Ammon's horn (tissue), 1 donor: ENCODE measurements around the gene ADRB2.

Experiments
- DNase-seq: peaks from one replicate; pipeline ENCODE4 v3.0.0-alpha.2; 2016; ENCODE audit warnings: low spot score

ADRB2 gene

DNA sequence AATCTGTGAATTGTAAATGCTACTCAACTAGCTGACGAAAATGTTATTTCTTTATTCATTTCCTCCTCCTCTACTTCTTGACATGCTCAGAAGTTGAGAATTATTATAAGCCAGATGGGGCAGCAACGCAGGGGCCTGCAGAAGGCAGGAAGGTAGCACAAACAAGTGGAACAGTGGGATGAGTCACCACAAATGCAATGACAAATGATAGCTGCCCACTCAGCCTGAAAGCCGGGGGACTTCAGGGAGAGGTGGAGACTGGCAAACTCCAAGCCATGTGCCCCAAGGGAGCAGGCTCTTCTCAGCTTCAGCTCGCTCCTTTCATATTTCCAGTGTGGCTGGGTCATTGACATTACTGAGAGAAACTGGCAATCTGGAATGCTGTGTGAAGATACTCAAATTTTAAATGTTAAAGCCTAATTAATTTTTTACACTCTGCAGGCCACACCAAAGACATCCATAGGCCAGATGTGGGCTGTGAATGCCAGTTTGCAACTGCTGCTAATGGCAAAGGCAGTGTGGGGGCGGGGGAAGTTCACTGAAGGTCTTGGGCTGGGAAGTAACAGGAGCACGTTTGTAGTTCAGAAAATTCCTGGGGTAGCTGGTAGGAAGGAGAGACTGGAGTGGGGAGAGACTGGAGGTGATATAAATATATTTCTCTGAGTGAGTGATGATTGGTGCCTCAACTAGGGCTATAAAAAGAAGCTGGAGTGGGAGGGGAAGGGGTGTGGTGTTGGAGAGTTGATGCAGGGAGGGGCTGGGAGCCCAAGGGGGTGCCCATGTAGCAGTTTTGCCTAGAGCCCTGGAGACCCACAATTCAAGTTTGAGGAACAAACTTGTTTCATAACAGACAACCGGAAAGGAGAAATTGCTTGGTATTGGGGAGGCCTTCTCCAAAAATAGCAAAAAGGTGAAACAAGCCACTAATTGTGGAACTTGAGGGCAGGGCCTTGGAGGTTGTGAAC is 20.8 kb upstream of the ADRB2 start:
- DNase-seq: peak; percentile 56

DNA sequence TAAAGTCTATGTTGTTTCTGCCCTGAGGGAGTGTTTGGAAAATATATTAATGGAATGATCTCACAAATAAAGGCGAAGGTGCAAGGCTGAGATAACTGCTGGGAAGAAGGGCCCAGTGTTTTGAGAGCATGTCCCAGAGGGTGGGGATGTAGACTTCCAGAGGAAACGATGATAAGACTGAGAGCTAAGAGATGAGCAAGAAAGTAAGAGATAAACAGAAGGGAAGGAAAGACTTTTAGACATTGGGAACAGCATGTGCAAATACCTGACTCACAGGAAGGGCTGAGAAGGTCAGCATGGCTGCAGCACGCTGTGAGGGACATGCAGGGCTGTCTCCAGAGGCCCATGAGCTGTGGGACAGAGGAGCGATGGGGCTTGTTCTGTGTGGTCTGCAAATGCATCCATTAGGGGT is 19.9 kb upstream of the ADRB2 start:
- no peak for DNase-seq

DNA sequence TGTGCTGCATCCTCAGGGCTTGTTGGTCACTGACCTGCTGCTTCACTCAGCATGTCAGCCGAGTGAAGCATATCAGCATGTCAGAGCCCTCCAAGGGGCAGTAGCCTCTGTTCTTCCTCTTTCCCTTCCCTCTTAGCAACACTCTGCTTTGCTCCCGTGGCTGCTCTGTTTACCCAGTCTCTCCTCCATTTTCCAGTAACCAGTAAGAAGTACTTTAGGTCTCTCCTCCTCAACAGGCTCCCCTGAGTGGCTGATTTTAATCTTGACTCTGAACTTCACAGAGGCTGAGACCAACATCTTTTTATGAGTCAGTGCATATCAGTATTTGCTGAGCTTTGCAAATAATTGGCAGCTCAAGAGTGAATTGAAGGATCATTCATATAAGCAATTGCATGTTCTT is 18.6 kb upstream of the ADRB2 start:
- peak; percentile 51 for DNase-seq

DNA sequence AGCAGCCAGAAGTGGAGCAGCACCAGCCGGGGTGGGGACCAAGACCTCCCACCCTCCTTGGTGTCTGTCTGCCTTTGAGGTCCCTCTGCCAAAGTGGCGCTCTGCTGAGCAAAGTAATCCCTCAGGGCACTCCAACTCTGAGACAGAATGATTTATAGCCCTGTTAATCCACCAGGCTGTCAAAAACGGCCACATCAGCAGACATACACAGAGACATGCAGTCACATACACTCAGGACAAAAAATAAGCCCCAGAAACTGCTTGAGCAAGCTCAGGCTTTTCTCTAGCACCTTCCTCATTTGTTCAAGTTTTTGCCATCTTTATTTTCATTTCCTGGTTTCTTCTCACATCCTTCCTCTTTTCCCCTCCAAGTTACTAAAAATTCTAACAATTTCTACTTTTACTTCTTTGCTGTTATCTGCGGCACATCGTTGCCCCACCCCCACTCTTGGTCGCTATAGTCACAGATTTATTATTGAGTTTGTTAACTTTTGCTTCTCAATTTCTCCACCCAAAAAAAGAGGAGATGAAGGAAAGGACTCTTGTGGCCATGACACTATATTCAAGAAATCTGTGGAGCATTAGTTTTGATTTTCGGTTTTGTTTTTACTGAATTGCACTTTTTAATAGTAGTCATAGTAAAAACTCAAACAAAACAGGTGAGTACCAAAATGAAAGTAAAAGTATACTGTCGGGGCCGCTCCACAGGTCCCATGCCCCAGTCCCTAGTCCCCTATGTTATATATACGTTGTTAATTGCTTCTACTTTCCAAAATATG is 17.4 kb upstream of the ADRB2 start:
- DNase-seq: peak; percentile 46

DNA sequence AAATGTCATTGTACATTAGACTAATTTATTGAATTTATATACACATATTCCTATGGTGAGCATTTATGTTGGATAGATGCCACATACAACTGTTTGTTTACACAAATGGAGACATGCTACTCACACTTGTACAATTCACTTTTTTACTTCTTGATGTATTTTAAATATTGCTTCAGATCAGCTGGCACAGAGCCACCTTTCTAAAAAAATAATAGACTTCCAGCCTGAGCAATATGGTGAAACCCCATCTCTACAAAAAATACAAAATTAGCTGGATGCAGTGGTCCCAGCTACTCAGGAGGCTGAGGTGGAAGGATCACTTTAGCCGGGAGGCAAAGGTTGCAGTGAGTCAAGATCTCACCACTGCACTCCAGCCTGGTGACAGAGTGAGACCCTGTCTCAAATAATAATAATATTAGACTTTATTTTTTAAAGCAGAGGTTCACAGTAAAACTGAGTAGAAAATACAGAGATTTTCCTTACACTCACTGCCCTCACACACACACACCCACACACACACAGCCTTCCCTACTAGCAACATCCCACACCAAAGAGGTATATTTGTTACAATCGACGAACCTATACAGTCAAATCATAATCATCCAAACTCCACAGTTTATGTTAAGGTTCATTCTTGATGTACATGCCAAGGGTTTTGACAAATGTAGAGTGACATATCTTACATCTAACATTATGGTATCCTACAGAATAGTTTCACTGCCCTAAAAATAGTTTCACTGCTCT is 16.5 kb upstream of the ADRB2 start:
- no peak for DNase-seq

DNA sequence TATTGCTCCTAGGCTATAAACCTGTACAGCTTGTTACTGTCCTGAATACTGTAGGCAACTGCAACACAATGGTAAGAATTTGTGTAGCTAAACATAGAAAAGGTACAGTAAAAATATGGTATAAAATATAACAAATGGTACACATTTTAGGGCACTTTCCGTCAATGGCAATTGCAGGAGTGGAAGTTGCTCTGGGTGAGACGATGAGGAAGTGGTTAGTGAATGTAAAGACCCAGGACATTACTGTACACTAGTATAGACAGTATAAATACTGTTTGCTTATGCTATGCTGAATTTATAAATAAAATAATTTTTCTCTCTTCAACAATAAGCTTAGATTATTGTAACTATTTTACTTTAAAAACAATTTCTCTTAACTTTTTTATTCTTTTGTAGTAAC is 15.6 kb upstream of the ADRB2 start:
- DNase-seq: no peak

DNA sequence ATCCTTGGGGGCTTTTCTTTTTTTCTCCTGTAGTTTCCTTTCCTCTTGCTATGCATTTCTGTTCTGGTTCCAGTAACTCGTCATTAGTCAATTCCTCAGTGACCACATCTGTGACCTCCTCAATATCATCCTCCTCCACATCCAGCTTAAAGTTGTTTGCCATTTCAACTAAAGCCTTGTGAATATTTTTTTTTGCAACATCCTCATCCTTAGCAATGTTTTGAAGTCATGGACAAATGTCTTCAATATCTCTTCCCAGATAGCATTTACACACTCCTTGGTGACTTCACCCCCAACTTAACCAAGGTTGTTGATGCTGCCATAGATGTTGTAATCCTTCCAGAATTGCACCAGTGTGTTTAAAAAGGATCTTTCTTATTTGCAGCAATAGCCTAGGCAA is 14.7 kb upstream of the ADRB2 start:
- DNase-seq: no peak

DNA sequence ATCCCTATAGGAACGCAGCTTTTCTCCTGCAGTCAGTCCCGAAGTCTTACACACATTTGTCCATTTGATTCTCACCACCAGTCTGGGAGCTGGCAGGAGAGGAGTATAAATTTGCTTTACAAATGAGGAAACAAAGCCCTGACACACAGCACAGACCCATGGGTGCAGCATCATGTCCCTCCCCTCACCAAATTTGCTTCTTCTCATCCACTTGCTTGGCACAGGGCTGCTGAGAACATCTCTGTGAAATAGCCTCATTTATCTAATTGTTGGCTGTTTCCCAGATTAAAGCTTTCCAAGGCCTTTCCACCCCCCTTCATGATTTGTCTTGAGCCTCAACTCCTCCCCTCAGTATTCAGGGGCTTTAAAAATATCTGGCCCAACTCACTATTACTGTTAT is 11.3 kb upstream of the ADRB2 start:
- no peak for DNase-seq

DNA sequence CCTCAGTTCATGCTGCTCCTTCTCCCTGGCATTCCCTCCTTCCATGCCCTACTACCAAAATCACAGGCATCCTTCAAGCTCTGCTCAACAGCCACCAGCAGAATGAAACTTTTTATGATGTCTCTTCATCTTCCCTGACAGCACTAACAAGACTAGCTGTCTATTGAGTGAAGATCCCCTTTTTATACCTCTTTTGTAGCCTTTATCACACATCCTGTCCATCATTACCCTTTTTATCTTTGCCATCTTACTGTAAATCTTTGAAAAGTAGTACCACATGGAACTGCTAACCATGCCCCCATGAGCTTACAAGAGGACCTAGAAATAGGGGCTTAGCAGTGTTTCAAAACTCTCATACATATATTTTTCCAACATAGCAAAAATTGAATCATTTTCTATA is 10.8 kb upstream of the ADRB2 start:
- DNase-seq: no peak

DNA sequence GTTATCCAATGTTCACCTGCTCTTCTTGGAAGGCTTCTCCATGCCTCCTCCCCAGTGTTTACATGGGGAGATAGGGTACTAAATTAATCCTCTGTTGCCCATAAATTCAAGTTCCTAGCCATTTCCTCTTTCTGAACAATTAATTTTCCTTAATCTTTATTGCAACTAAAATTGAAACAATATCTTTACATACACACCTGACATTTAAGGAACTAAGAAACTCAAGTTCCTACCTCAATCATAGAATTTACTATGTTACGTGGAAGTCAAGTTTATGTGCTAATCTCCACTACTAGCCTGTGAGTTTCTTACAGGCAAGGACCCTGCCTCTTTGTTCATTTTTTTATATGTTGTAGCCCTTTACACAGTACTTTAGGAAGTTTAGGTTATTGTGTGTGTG is 10.1 kb upstream of the ADRB2 start:
- no peak for DNase-seq

DNA sequence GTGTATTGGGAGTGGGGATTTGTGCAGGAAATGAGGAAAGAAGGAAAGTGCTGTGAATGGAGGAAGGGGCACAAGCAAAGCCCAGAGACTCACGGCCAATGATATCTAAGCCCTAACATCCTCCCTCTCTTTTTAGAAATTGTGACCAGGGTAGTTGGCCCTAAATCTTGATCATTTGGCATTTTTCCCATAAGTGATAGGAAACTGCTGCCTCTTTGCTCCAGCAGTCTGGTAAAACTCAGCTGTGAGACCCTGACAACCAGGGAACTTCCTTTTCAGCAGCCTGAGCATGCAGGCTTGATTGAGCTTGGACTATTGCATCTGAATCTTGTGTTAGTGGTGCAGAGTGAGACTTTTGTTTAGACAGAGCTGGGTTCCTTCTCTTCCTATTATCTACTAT is 9.6 kb upstream of the ADRB2 start:
- no peak for DNase-seq

DNA sequence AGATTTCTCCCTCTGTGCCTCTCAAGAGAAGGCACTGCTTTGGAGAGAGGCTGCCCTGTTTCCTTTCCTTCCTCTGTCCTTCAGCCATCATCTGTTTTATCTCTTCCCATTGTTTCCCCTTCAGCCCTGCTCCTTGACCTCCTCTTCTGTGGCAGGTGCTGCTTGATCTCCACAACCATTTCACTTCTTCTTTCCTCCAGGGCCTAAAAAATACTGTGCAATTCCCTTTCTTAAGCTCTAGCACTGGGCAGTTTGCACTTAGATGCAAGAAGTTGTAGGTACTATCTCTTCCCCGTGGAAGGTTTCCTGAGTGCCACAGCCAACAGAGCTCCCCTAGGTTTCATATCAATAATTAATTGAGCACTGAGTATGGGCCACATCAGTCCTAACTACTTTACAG is 8.8 kb upstream of the ADRB2 start:
- no peak for DNase-seq

DNA sequence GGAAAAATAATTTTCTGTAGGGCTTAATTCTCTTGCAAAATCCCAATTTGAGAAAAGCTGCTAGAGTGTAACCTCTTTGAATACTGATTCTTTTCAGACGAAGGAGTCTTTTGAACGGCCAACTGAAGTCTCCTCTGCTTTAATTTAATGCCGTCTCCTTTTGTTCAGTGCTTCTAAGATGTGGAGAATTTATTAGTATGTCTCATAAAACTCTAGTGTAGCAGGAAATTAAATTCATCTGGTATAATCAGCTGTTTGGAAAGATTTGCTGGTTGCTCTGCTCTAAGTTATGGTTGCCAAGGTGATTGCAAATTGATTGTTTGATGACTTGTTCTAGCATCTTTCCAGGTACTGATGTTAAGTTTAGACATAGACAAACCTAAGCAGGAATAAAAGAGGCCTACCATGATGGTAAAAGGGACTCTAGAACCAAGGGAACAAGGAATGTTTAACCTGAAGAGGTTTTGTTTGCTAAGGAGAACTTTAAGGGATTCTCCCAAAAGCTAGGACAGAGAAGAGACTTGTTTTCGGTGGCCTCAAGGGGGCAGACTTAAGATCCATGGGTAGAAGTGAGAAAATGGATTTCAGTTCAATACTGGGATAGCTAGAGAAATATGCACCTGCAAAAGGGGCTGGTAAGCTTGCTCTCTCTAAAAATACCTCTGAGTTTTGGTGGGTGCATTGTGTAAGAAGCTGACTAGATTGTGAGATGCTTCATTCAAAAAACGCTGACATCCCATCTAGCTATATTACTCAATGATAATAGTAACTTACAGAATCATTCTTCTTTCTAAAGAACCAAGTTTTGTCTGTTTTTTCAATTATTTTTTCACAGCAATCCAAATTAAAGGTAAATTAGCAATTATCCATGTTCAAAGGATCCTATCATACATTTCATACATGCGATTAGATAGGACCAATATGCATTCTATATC is 5.7 kb upstream of the ADRB2 start:
- no peak for DNase-seq

DNA sequence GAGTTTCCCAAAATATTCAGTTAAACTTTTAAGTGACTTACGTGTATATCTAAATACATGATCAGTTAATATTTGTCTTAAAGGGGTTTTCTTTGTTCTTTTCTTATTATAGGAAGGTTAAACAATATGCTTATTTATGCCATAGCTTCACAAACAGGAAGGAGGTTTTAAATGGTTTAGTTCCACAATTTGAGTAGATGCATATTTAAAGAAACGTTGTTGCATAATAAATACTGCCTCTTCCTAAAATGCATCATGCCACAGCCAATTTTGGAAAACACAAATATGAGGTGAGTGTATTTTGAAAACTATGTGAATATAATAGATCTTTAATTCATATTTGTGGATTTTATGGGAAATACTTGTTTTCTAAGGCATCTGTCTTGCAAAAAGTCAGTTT is 2.5 kb upstream of the ADRB2 start:
- no peak for DNase-seq

DNA sequence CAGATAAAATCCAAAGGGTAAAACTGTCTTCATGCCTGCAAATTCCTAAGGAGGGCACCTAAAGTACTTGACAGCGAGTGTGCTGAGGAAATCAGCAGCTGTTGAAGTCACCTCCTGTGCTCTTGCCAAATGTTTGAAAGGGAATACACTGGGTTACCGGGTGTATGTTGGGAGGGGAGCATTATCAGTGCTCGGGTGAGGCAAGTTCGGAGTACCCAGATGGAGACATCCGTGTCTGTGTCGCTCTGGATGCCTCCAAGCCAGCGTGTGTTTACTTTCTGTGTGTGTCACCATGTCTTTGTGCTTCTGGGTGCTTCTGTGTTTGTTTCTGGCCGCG is 727 bp upstream of the ADRB2 start:
- no peak for DNase-seq

DNA sequence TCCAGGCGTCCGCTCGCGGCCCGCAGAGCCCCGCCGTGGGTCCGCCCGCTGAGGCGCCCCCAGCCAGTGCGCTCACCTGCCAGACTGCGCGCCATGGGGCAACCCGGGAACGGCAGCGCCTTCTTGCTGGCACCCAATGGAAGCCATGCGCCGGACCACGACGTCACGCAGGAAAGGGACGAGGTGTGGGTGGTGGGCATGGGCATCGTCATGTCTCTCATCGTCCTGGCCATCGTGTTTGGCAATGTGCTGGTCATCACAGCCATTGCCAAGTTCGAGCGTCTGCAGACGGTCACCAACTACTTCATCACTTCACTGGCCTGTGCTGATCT is 294 bp downstream of the ADRB2 start:
- no peak for DNase-seq

DNA sequence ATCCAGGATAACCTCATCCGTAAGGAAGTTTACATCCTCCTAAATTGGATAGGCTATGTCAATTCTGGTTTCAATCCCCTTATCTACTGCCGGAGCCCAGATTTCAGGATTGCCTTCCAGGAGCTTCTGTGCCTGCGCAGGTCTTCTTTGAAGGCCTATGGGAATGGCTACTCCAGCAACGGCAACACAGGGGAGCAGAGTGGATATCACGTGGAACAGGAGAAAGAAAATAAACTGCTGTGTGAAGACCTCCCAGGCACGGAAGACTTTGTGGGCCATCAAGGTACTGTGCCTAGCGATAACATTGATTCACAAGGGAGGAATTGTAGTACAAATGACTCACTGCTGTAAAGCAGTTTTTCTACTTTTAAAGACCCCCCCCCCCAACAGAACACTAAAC is 1.3 kb downstream of the ADRB2 start:
- DNase-seq: no peak

DNA sequence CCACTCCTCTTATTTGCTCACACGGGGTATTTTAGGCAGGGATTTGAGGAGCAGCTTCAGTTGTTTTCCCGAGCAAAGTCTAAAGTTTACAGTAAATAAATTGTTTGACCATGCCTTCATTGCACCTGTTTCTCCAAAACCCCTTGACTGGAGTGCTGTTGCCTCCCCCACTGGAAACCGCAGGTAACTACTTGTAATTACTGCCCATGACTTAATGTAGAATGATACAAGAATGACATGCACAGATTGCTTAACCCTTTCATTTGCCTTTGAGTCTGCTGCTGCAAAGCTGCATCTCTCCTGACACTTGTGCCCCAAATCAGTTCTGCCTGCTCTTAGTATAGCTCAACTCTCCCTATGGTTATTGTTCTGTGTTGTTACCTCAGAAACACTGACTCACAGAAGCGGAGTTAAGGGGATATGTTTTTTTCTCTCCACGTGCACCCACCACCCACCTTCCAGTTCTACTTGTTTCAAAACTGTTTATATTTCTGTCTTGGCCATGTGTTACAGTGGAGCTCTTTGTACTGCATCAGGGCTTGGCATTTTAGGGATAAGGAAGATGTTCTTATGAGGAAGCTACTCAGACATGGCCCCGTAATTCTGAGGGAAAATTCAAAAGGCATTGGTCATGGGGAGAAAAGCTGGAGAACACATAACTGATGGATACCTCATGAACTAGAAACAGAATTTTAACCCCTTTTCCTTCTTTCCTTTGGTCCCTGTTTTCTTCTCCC is 2.3 kb downstream of the ADRB2 start:
- no peak for DNase-seq

DNA sequence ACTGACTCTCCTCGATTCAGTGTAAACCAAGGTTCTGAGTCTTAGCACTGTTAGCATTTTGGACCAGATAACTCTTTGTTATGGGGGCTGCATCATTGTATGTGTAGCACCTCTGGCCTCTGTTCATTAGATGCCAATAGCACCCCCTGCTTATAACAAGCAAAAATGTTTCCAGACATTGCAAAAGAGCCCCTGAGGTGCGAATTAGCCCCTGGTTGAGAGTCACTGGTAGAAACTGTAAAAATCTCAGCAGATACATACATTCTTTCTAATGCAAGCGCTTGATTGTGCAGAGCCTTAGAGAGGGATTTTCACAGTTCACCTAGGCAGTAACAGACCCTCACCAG is 2.8 kb downstream of the ADRB2 start:
- DNase-seq: no peak

DNA sequence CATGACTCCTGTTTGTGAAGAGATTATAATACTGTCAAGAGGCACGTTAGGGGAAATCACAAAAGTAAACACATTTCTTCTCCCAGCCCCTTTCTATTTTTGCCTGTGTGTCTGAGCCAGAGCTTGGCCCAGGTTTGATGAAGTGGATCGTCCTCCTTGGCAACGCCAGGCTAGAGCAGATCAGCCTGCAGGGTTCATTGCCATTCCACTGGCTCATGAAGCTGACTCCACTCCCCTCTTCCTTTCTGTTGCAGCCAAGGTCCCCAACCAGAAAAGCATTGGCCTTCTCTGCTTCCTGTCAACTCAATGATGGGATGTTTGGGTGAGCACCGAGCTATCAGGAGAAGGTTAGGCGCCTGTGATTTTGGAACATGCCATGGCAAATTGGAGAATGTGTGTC is 3.3 kb downstream of the ADRB2 start:
- DNase-seq: no peak

DNA sequence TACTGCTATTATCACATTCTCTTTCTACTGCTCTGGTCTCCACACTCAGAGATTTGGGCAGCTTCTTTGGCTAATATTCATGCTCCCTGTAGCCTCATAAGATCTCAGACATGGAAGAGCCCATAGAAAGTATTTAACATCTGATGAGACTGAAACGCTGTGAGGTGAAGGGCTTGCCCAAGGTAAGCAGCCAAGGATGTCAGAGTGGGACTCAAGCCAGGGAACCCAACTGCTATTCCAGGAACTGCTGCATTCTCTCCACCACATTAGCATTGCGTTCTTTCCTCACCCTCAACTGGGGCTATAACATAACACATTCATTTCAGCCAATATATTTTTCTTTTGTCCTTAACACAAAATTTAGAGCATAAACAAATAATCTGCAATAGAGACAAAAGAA is 3.8 kb downstream of the ADRB2 start:
- no peak for DNase-seq
